ENCODE measurements around the gene ULK3.
A peak's percentile ranks its signal among the peaks of the same experiment; 100 is the strongest.

The ULK3 gene

GRCh38 chr15:74798388-74799254 is 44.3 kb downstream of the ULK3 start:
- DNase-seq, result no peak

- DNase-seq, result peak; percentile 76
These were observed 46.9 kb downstream of the ULK3 start for GRCh38 chr15:74795966-74796625.

GRCh38 chr15:74794970-74795349 is 48.0 kb downstream of the ULK3 start:
- no peak for DNase-seq

- no peak for DNase-seq
These were observed 48.5 kb downstream of the ULK3 start for GRCh38 chr15:74794248-74794969.

GRCh38 chr15:74793135-74794028 is 49.6 kb downstream of the ULK3 start:
- peak; percentile 85 for DNase-seq

GRCh38 chr15:74792227-74793016 is 50.5 kb downstream of the ULK3 start:
- no peak for DNase-seq

- DNase-seq, result no peak
These were observed 51.3 kb downstream of the ULK3 start for GRCh38 chr15:74791667-74792066.

GRCh38 chr15:74791007-74791406 is 51.9 kb downstream of the ULK3 start:
- no peak for DNase-seq

- DNase-seq, result no peak
These were observed 52.7 kb downstream of the ULK3 start for GRCh38 chr15:74790080-74790916.

- DNase-seq, result no peak
These were observed 53.2 kb downstream of the ULK3 start for GRCh38 chr15:74789741-74790079.

GRCh38 chr15:74789171-74789631 is 53.8 kb downstream of the ULK3 start:
- DNase-seq, result no peak

- peak; percentile 77 for DNase-seq
These were observed 54.2 kb downstream of the ULK3 start for GRCh38 chr15:74788683-74789151.

GRCh38 chr15:74788042-74788682 is 54.8 kb downstream of the ULK3 start:
- no peak for DNase-seq

GRCh38 chr15:74787251-74788041 is 55.5 kb downstream of the ULK3 start:
- peak; percentile 93 for DNase-seq

GRCh38 chr15:74786551-74787165 is 56.3 kb downstream of the ULK3 start:
- DNase-seq, result no peak
